GM18505 (cell line): ENCODE measurements around the gene TYK2.

Experiments
- ATAC-seq: cut with Tn5 transposase; IDR thresholded peaks from one replicate; pipeline ENCODE4 v1.9.1; 2021; ENCODE audit not compliant: unreplicated experiment
- POLR2A ChIP-seq: IDR thresholded peaks from 4 replicates; pipeline ENCODE4 v1.6.1; 2011; ENCODE audit warnings: borderline replicate concordance; ENCODE audit not compliant: insufficient read depth, insufficient read length; ENCODE audit errors: extremely low read depth

Gene TYK2

DNA sequence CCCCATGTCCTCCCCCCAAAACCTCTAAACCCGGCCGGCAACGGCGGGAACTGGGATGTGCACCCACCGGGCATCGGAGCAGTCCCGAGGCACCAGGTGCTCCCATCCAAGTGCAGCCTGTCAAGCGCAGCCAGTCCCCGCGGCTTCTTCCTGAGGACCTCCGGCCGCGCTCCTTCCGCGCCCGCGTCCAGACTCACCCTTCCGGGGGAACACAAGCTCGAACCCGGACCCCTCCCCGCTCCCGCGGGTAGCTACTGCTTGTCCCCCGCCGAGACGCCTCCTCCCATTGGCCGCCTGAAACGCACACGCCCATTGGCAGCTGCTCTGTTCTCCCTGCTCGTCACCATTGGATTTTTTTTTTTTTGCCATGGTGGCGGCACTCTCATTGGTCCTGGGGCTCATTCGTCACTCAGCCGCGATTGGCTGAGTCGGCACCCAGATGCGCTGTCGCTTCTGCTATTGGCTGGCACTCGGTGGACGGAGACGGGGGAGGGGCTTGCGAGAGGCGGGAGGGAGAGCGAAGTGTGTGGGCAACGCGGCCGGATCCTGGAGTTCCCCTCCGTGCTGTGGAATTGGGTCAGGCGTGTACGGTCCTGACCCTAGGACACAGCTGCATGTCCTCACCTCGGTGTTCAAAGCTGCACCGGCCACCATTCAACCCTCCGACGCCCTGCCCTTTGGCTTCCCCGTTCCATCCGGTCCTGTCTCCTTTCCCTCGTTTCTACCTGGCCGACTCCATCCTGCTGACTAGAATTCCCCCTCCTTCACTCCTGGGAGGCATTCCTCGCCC, at the start of gene TYK2:
TSS of gene TYK2 (minus strand) at position 260 of the 790 bp plus-strand sequence. CDS start 2,166 bp downstream, outside the sequence.
- peak; percentile 85 for TF ChIP-seq POLR2A
- peak; percentile 89 for ATAC-seq

DNA sequence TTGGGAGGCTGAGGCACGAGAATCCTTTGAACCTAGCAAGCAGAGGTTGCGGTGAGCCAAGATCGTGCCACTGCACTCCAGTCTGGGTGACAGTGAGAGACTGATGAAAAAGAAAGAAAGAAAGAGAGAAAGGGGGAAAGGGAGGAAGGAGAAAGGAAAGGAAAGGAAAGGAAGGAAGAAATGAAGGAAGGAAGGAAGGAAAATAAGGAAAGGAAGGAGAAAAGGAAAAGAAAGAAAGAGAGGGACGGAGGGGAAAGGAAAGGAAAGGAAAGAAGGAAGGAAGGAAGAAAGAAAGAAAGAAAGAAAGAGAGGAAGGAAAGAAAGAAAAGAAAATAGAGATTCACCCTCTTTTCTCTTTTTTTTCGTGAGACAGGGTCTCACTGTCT, 48.6 kb upstream of the TYK2 start:
- TF ChIP-seq POLR2A = no peak
- ATAC-seq = no peak

DNA sequence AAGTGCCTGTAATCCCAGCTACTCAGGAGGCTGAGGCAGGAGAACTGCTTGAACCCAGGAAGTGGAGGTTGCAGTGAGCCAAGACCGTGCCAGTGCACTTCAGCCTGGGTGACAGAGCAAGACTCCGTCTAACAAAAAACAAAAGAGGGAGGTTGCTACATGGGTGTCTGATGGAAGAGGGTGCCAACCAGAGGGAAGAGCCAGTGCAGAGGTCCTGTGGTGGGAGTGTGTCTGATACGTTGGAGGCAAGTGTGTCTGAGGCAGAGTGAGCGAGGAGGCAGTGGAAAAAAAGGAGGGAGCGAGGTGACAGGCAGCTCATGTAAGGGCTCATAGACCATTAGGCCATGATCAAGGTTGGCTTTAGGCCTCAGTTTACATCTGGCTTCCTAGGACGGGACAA, 46.8 kb upstream of the TYK2 start:
- no peak for TF ChIP-seq POLR2A
- ATAC-seq = no peak

DNA sequence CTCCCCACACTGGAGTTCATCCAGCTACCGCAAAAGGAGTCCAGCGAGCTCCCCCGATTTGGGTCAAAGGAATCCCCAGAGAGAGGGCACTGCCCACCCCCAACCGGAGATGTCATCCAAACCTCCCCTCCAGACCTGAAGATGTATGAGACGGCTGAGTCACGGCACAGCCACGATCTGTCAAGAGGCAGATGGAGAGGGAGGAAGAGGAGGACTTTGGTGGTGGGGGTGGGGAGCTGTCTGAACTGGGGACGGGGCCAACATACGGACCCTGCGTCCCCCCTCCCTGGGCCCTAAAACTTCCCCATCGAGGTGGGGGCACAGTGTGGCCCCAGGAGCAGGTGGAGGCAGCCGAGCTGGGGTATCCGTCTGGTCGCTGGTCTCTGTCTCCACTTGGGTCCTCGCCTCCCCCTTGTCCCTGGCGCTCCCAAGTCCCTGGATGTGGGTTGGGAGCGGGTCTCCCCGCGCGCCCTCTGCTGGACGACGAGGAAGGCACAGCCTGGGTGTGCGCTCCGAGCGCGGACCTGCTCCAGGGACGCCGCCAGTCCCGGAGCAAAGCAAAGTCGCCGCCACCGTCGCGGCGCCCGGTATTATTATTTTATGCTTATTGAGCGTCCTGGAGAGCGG, 43.8 kb upstream of the TYK2 start:
- no peak for ATAC-seq
- TF ChIP-seq POLR2A = no peak

DNA sequence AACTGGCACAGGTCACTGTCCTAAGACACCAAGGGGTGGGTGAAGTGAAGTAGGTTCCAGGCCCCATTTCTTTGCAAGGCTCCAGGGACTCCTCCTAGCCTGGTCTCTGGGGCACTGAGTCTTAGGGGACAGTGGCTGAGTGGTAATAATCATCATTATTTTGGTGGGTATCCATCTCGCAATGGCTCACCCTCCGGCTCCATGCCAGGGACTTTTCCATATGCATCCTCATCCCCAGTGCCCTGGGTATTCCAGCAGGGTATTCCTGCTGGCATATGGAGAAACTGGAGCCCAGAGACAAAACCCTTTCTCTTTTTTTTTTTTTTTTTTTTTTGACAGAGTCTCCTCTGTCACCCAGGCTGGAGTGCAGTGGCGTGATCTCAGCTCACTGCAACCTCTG, 42.5 kb upstream of the TYK2 start:
- no peak for ATAC-seq
- no peak for TF ChIP-seq POLR2A

DNA sequence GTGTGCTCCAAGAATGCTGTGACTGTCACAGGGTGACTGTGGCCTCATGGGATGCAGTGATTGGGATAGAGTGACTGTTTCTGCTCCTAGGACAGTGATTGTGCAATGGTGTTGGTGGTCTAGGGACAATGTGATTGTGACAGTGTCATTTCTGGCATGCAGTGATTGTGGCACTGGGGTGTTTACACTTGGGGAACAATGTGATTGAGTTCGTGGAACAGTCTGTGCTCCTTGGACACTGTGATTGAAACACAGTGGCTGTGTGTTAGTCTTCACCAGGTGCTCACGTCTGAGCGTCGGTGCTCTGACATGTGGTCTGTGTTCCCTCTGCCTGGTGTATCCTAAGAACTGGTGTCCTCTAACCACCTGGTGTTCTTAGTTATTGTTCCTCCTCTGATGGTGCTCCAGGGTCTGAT, 41.7 kb upstream of the TYK2 start:
- ATAC-seq = no peak
- TF ChIP-seq POLR2A = no peak

DNA sequence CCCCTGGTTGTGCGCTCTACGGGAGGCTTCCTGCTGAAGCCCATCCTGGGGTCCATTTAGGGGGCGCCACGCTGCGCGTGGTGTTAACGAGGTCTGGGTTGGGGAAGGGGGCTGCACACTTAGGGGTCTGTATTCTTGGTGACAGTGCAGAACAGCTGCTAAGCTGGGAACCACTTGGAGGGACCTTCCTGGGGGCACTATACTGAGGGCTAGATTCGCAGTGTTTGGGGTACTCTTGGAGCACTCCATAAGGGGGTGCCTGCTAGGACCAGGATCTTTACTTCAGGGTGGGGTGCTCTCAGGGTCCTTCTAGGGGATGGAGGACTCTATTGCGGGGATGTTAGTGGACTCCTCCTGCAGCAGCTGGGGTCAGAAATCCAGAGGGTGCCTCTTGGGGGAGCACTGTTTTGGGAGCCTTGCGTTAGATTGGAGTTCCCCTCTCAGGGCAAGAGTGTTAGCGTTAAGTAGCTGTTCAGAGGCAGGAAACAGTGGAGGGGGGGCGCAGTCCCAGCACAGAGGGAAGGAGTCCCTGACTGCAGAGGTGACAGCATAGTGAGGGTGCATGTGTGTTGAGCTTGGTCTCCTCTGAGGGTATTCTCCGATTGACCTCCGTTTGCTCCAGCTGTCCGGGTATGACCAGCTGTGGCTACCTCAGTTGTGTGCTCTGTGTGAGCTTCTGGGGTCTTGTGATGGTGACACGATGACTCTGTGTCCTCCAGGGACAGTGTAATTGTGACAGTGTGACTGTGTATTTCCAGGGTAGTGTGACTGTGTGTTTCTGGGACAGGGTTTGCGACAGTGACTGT, 41.1 kb upstream of the TYK2 start:
- no peak for ATAC-seq
- TF ChIP-seq POLR2A = no peak

DNA sequence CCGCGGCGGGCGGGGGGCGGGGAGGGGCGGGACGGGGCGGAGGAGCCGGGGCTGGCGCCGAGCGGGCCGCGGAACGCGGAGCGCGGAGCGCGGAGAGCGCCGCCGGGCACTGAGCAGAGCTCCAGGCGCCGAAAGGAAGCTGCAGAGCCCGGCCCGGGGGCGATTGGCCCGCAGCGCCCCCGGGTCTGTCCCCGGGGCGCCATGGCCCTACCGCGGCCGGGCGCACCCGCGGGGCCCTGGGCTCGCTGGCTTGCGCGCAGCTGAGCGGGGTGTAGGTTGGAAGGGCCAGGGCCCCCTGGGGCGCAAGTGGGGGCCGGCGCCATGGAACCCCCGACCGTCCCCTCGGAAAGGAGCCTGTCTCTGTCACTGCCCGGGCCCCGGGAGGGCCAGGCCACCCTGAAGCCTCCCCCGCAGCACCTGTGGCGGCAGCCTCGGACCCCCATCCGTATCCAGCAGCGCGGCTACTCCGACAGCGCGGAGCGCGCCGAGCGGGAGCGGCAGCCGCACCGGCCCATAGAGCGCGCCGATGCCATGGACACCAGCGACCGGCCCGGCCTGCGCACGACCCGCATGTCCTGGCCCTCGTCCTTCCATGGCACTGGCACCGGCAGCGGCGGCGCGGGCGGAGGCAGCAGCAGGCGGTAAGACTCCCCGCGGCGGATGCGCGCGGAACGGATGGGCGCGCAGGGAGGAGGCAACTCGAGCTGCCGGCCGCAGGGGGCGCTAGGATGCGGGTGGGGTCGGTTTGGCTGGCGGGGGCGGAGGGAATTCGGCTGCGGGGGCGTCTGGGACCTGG, 40.3 kb upstream of the TYK2 start, which contains the start of gene PDE4A:
TSS of gene PDE4A (plus strand) at position 95 of the 796 bp plus-strand sequence. CDS start at position 322, 227 bp downstream.
- no peak for ATAC-seq
- no peak for TF ChIP-seq POLR2A

DNA sequence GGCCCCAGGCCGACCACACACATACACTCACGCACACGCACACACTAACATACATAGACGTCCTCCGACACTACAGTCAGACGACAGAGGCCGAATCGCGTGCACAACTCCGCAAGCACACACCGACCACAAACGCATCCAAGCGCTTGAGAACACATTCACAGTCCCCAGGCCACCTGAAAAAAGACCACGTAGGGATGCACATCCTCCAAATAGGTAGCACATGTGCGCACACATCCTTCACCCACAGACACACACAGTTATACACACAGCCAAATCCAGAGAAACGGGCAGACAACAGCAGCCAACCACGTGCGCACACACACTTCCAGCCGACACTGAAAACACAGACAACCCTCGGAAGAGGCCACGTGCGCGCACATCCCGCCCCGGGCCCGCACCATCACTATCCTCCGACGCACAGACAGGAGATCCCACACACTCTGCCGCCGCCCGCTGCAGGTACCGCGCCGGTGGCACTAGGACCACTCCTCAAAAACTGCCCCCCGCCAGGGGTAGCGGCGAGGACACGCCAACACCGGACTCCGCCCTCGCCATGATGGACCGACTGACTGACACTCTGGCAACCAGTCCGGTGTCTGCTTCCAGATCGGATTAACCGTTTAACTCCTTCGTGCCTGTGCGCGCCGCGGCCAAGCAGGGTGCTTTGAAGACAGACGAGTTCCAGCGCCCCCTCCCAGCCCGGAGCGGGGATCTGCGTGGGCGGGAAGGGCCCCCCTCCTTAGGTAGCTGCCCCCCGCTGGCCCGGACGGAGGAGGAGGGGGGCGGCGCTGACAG, 39.5 kb upstream of the TYK2 start:
- TF ChIP-seq POLR2A = no peak
- no peak for ATAC-seq

DNA sequence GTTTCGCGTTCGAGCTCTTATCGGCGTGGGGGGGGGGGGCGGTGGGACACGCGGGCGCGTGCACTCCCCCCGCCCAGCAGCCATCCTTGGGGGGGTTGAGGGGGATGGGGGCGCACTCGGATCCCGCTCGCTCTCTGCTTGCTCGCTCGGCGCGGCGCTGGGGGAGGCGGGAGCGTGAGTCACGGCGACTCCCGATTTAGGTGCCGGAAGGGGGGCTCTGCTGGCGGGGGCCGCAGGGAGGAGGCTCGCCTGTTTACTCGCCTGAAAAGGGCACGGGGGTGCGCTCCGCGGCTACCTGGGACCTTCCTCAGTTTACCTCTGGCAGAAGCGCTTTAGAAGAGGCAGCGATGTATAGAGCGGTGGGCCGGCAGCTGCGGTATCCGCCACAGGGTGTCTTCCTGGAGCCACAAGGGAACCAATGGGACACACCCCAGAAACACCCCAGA, 38.9 kb upstream of the TYK2 start:
- no peak for ATAC-seq
- no peak for TF ChIP-seq POLR2A

DNA sequence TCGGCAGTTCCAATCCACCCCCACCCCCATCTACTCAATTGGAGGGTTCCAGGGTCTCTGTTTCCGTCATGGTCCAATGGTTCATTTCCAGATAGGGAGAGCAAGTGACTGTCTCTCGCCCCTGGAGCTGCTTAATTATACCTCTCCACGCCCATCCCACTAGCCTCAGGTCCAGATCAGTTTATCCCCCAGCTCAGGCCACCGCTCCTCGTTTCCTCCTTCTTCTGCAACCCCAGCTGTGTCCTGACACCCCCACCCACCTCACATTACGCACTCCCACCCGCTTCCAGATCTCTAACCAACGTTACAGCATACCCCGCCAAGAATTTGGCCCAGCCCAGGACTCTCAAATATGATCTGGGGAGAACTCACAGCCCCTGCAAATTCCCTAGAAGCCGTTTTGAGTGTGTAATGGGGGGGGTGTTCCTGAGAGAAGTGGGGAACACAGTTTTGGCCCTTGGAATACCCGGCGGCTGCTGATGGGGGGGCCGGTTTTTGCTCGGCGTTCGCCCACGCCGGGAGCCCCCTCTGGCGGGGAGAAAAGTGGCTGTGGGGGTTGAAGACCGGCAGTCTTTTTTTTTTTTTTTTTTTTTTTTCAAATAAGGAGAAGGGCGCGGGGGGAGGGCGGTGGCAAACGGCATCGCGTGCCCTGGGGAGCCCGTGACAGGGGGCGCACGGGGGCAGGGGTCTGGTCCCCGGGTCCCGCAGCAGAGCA, 38.3 kb upstream of the TYK2 start:
- TF ChIP-seq POLR2A = no peak
- ATAC-seq = no peak

DNA sequence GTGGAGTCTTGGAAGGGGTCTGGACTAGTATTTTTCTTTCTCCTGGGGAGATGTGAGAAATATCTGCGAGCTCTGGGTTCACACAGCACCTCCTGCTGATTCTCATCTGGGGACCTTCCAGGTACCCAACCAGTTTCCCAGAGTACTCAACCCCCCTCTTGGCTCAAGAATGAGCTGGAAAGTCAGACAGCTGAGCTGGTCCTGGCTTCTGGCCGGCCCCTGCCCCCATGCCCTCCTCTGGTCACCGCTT, 37.8 kb upstream of the TYK2 start:
- ATAC-seq = no peak
- no peak for TF ChIP-seq POLR2A
